Spinal cord (tissue), 10 donors: ENCODE measurements around the gene IL23A. TPM values are rescaled to one million over a fixed set of nuclear protein-coding genes. Genes with fewer than 3 reads are reported as not detected.

Experiments
- DNase-seq, 6 donors: peaks; one replicate each; pipeline versions ENCODE4 v3.0.0 to v3.0.0-alpha.2; 2013 to 2015; ENCODE audit warnings: low spot score in 6 of 6, low read depth in 4 of 6
- H3K27ac ChIP-seq: one replicate; pipeline ENCODE4 v1.5.1; 2013; ENCODE audit warnings: low read depth, low read length, control low read depth
- H3K27me3 ChIP-seq: one replicate; pipeline ENCODE4 v1.6.1; 2013; ENCODE audit warnings: low read length; ENCODE audit not compliant: control insufficient read depth, insufficient read depth
- H3K36me3 ChIP-seq: one replicate; pipeline ENCODE4 v1.6.1; 2013; ENCODE audit warnings: low read length; ENCODE audit not compliant: control insufficient read depth, insufficient read depth
- H3K4me1 ChIP-seq: one replicate; pipeline ENCODE4 v1.6.1; 2013; ENCODE audit warnings: low read length; ENCODE audit not compliant: control insufficient read depth, insufficient read depth
- H3K4me3 ChIP-seq: one replicate; pipeline ENCODE4 v1.5.1; 2013; ENCODE audit warnings: low read depth, low read length, control low read depth
- H3K9me3 ChIP-seq: one replicate; pipeline ENCODE4 v1.6.1; 2013; ENCODE audit warnings: low read length; ENCODE audit not compliant: control insufficient read depth, insufficient read depth
- WGBS: methylation state at CpG from one replicate; pipeline ENCODE4 v1.1.5; 2013; ENCODE audit warnings: missing lambda C conversion rate; ENCODE audit not compliant: insufficient coverage; 5-methylcytosine and 5-hydroxymethylcytosine counted together
- polyA plus RNA-seq, 2 donors: library from polyadenylated mRNA; unstranded; fragments of 120-200 nt; gene quantifications; one replicate each; pipeline ENCODE4 v1.2.1, GENCODE V29; 2013; ENCODE audit not compliant: insufficient read length in 2 of 2
- total RNA-seq, 2 donors: library from RNA; depleted of rRNA in 1 of 2; stranded (reverse); fragments of 120-200 nt in 1 of 2; fragments of >200 nt in 1 of 2; gene quantifications; one replicate each; pipeline versions ENCODE4 v1.2.3 to v1.2.4, GENCODE V29; 2013 to 2014
- donor health status: healthy.

The IL23A gene
- total and polyA plus RNA-seq, 4 donors, result 0.22 to 0.80 (median 0.46) TPM; not detected in 1

GRCh38 chr12:56351325-56351724 is 12.6 kb downstream of the IL23A start:
- H3K36me3 ChIP-seq, result peaks cover 87% of the 10 kb centered on the region
- WGBS, result 92% methylated on average over 2 of the region's 2 CpGs

GRCh38 chr12:56358836-56359532 is 20.3 kb downstream of the IL23A start:
- H3K27me3 ChIP-seq, result no peaks in the 10 kb centered on the region
- H3K9me3 ChIP-seq, result no peaks in the 10 kb centered on the region
- H3K4me3 ChIP-seq, result peak overlapping the region; percentile 90
- H3K27ac ChIP-seq, result peak overlapping the region; percentile 94
- DNase-seq, result peak in 1 of 6 donors; percentile 22
- WGBS, result 17% methylated on average over 1 of the region's 1 CpG
- peaks cover 10% of the 10 kb centered on the region for H3K4me1 ChIP-seq
- peaks cover 24% of the 10 kb centered on the region for H3K36me3 ChIP-seq

More at GRCh38 chr12:56351325-56351724, 12.6 kb downstream of the IL23A start:
- no peaks in the 10 kb centered on the region for H3K9me3 ChIP-seq
- H3K4me3 ChIP-seq, result no peak overlapping the region
- H3K27me3 ChIP-seq, result no peaks in the 10 kb centered on the region
- DNase-seq, result no peak
- H3K4me1 ChIP-seq, result no peaks in the 10 kb centered on the region
- H3K27ac ChIP-seq, result no peak overlapping the region

GRCh38 chr12:56359851-56360767 is 21.4 kb downstream of the IL23A start, which contains the start of gene STAT2:
Gene STAT2, minus strand, starts transcription at chr12:56360107. Its CDS starts 3,536 bp downstream, at chr12:56356571.
- H3K27me3 ChIP-seq, result no peaks in the 10 kb centered on the region
- 0% methylated on average over 49 of the region's 54 CpGs for WGBS
- H3K27ac ChIP-seq, result peak within 1 kb of the TSS; percentile 94
- H3K36me3 ChIP-seq, result peaks cover 13% of the 10 kb centered on the region
- DNase-seq, result peak; percentile 96 to 100 (median 98)
- peaks cover 10% of the 10 kb centered on the region for H3K4me1 ChIP-seq
- peak within 1 kb of the TSS; percentile 90 for H3K4me3 ChIP-seq
- no peaks in the 10 kb centered on the region for H3K9me3 ChIP-seq

GRCh38 chr12:56361487-56362129 is 22.9 kb downstream of the IL23A start:
- no peaks in the 10 kb centered on the region for H3K27me3 ChIP-seq
- no peaks in the 10 kb centered on the region for H3K36me3 ChIP-seq
- H3K4me1 ChIP-seq, result peaks cover 10% of the 10 kb centered on the region
- DNase-seq, result no peak
- H3K27ac ChIP-seq, result no peak overlapping the region
- no peaks in the 10 kb centered on the region for H3K9me3 ChIP-seq
- WGBS, result 76% methylated on average over 8 of the region's 8 CpGs
- H3K4me3 ChIP-seq, result no peak overlapping the region

- WGBS, result 95% methylated on average over 5 of the region's 10 CpGs
- no peak for DNase-seq
- Histone ChIP-seq H3K4me1 (peaks cover 10% of the 10 kb centered on the region), H3K27me3 (no peaks in the 10 kb centered on the region), H3K36me3 (no peaks in the 10 kb centered on the region), H3K4me3 (no peak within 1 kb of the TSS), H3K27ac (no peak within 1 kb of the TSS), H3K9me3 (no peaks in the 10 kb centered on the region)
These were observed 23.7 kb downstream of the IL23A start, which contains the start of gene APOF for GRCh38 chr12:56362130-56363059. Gene APOF, minus strand, starts transcription at chr12:56362857. Its CDS starts 112 bp downstream, at chr12:56362745.

- no CpG with 5 or more reads among the region's 3 CpGs for WGBS
- H3K4me3 ChIP-seq, result no peak overlapping the region
- no peaks in the 10 kb centered on the region for H3K9me3 ChIP-seq
- no peak for DNase-seq
- no peaks in the 10 kb centered on the region for H3K4me1 ChIP-seq
- H3K36me3 ChIP-seq, result no peaks in the 10 kb centered on the region
- no peaks in the 10 kb centered on the region for H3K27me3 ChIP-seq
- no peak overlapping the region for H3K27ac ChIP-seq
These were observed 28.3 kb downstream of the IL23A start for GRCh38 chr12:56366948-56367347.

GRCh38 chr12:56373515-56373914 is 34.8 kb downstream of the IL23A start:
- Histone ChIP-seq H3K36me3 (no peaks in the 10 kb centered on the region), H3K4me3 (no peak overlapping the region), H3K27me3 (peaks cover 2% of the 10 kb centered on the region), H3K9me3 (no peaks in the 10 kb centered on the region), H3K27ac (no peak overlapping the region), H3K4me1 (no peaks in the 10 kb centered on the region)
- no peak for DNase-seq
- WGBS, result 100% methylated on average over 1 of the region's 1 CpG

GRCh38 chr12:56374726-56375597 is 36.3 kb downstream of the IL23A start:
- no peaks in the 10 kb centered on the region for H3K9me3 ChIP-seq
- WGBS, result 94% methylated on average over 4 of the region's 7 CpGs
- no peaks in the 10 kb centered on the region for H3K4me1 ChIP-seq
- H3K36me3 ChIP-seq, result no peaks in the 10 kb centered on the region
- DNase-seq, result no peak
- no peak overlapping the region for H3K27ac ChIP-seq
- no peak overlapping the region for H3K4me3 ChIP-seq
- H3K27me3 ChIP-seq, result peaks cover 2% of the 10 kb centered on the region
